ENCODE results near the gene COQ3.
A peak's percentile ranks its signal among the peaks of the same experiment; 100 is the strongest.

COQ3 gene, protein sequence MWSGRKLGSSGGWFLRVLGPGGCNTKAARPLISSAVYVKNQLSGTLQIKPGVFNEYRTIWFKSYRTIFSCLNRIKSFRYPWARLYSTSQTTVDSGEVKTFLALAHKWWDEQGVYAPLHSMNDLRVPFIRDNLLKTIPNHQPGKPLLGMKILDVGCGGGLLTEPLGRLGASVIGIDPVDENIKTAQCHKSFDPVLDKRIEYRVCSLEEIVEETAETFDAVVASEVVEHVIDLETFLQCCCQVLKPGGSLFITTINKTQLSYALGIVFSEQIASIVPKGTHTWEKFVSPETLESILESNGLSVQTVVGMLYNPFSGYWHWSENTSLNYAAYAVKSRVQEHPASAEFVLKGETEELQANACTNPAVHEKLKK

GRCh38 chr6:99393698-99394531 lies at the start of gene COQ3:
Gene COQ3 (minus strand): TSS chr6:99394195. CDS start chr6:99394179, 16 bp downstream.
- DNase-seq (ENCODE audit: low read depth in 2 of 2, low spot score in 1 of 2) = peak; percentile 15 to 43

- no peak for DNase-seq (ENCODE audit: low read depth in 2 of 2, low spot score in 1 of 2)
These were observed 40.9 kb upstream of the COQ3 start for GRCh38 chr6:99434702-99435530.

DNA sequence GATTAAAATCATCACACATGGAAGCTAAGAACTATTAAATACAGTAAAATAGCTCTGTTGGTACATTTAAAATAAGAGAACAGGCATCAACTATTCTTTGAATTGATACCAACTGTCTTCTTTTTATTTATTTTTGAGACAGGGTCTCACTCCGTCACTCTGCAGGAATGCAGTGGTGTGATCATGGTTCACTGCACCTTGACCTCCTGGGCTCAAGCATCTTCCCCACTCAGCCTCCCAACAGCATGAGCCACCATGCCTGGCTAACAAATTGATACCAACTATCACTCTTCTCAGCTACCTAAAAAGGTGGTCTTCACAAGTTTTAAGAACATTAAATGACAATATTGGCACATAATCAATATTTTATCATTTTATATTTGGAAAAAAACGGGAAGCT lies 38.9 kb upstream of the COQ3 start:
- no peak for DNase-seq (ENCODE audit: low read depth in 2 of 2, low spot score in 1 of 2)

DNA sequence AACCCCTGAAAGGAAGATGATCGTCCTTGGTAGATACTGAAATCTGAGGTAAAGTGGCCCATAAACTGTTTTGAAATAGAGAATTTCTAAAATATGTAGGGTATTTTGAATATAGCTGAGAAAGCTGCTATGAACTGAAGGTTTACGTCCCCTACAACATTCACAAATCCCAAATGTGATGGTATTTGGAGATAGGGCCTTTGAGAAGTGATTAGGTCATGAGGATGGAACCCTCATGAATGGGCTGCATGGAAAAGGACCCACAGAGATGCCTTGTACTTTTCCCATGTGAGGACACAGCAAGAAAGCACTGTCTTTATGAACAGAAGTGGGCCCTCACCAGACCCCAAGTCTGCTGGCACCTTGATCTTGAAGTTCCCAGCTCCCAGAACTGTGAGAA lies 37.9 kb upstream of the COQ3 start:
- no peak for DNase-seq (ENCODE audit: low read depth in 2 of 2, low spot score in 1 of 2)

- no peak for DNase-seq (ENCODE audit: low read depth in 2 of 2, low spot score in 1 of 2)
These were observed 34.0 kb upstream of the COQ3 start for GRCh38 chr6:99427988-99428387.

- no peak for DNase-seq (ENCODE audit: low read depth in 2 of 2, low spot score in 1 of 2)
These were observed 32.4 kb upstream of the COQ3 start for GRCh38 chr6:99426451-99426757.

DNA sequence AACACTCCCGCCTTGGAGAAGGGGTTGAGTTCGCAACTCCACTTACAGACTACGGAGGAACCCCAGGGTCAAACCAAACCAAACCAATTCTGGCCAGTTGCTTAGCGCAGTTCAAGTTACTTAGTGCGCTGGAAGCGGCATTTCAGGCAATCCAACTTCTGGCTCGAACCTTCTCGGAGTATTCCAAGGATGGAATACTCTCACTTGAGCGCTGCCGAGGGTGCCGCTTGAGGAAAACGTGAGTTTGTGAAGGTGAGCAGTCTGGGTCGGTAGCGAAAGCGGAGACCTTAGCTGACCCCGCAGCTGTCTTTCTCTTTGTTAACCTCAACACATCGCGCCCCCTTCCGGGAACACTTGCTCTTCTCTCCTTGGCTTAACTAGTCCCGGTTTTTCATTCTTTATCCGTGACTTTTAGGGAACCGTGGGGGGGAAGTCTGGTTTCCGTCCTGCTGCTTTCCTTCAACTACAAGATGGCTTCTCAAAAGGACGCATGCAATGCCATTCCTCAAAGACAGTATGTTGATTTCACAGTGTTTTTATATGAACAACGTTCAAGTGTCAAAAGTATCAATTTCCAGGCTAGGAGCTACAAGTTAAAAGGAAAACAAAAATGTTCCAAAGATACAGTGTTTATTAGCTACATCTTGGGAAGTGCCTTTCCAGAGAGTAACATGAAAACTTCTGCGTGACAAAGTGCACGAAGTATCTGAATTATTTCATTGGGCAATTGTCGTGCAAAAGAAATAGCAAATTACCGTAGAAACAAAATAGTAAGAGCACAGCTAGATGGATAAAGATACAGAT lies 31.9 kb upstream of the COQ3 start:
- peak; percentile 5 to 27 for DNase-seq (ENCODE audit: low read depth in 2 of 2, low spot score in 1 of 2)

GRCh38 chr6:99424761-99425646 lies 31.0 kb upstream of the COQ3 start, which contains the start of gene PNISR:
Gene PNISR (minus strand): TSS chr6:99425308. CDS start chr6:99414659, 10,649 bp downstream.
- DNase-seq (ENCODE audit: low read depth in 2 of 2, low spot score in 1 of 2) = peak; percentile 67 to 72

GRCh38 chr6:99424022-99424421 lies 30.0 kb upstream of the COQ3 start:
- no peak for DNase-seq (ENCODE audit: low read depth in 2 of 2, low spot score in 1 of 2)

GRCh38 chr6:99422912-99423311 lies 28.9 kb upstream of the COQ3 start:
- no peak for DNase-seq (ENCODE audit: low read depth in 2 of 2, low spot score in 1 of 2)

GRCh38 chr6:99416892-99417767 lies 23.1 kb upstream of the COQ3 start:
- no peak for DNase-seq (ENCODE audit: low read depth in 2 of 2, low spot score in 1 of 2)

DNA sequence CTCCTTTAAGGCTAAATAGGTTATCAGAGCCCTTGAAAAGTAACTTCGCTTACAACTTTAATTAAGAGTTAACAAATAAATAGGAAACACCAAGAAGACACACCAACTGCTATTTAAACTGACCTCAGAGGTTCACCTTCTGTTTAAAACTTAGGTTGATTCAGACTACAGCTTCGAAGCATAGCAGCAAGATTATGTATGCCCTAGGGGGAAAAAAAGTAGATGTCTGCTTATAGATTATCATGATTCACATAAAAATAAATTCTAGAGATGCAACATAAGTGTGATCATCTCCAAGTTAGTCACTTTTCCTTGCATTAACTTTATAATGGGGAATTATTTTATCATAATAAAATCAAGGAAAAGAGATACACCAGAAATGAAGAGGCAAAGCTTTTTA lies 22.2 kb upstream of the COQ3 start:
- DNase-seq (ENCODE audit: low read depth in 2 of 2, low spot score in 1 of 2) = no peak

GRCh38 chr6:99415446-99415845 lies 21.5 kb upstream of the COQ3 start:
- DNase-seq (ENCODE audit: low read depth in 2 of 2, low spot score in 1 of 2) = no peak

- DNase-seq (ENCODE audit: low read depth in 2 of 2, low spot score in 1 of 2) = no peak
These were observed 18.1 kb upstream of the COQ3 start for GRCh38 chr6:99412065-99412464.

GRCh38 chr6:99409672-99410071 lies 15.7 kb upstream of the COQ3 start:
- DNase-seq (ENCODE audit: low read depth in 2 of 2, low spot score in 1 of 2) = no peak

DNA sequence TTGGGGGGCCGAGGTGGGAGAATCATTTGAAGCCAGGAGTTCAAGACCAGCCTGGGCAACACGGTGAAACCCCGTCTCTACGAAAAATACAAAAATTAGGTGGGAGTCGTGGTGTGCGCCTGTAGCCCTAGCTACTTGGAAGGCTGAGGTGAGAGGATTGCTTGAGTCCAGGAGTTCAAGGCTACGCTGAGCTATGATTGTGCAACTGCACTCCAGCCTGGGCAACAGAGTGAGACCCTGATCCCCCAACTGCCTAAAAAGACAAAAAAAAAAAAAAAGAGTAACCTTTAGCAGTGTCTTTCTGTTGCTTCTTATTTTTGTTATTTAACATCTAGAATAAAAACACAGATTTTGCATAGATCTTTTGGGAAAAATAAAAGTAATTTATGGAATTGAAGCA lies 13.1 kb upstream of the COQ3 start:
- no peak for DNase-seq (ENCODE audit: low read depth in 2 of 2, low spot score in 1 of 2)

GRCh38 chr6:99402448-99402847 lies 8.5 kb upstream of the COQ3 start:
- DNase-seq (ENCODE audit: low read depth in 2 of 2, low spot score in 1 of 2) = no peak

DNA sequence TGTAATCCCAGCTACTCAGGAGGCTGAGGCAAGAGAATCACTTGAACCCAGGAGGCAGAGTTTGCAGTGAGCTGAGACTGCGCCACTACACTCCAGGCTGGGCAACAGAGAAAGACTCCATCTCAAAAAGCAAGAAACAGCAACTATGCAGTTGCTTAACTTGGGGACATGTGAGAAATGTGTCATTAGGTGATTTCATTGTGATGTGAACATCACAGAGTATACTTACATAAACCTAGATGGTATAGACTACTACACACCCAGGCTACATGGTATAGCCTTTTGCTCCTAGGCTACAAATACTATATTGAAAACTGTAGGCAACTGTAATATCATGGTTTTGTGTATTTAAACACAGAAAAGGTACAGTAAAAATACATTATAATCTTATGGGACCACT lies 3.3 kb upstream of the COQ3 start:
- DNase-seq (ENCODE audit: low read depth in 2 of 2, low spot score in 1 of 2) = no peak

DNA sequence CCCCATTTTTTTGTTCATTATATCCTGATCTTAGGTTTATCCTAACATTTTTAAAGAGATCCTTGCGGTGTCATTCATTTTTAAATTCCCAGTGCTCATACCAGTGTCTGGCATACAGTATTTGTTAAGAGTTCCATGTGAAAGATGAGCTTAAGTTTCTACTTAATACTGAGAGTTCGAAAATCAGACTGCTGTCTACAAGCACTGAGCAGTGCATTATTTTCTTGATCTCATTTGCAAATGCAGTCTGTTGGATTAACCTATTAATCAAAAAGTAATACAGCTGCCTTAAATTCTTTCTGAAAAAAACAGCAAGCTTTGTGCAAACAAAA lies 663 bp downstream of the COQ3 start:
- DNase-seq (ENCODE audit: low read depth in 2 of 2, low spot score in 1 of 2) = no peak
